Stimulated activated CD4-positive, alpha-beta T cell treated with anti-CD3 and anti-CD28 coated beads, Interleukin-15, amount 100 ng/mL, for 1 hour (primary cell): ENCODE data around the gene FGF21.
"Not testable (repeated sequence)": the region's sequence is repeated elsewhere in the genome, so short reads cannot be mapped to it uniquely, and the experiment has no call there.

Source experiments
- DNase-seq, 2 donors: peaks; one replicate each; pipeline ENCODE4 v3.0.0-alpha.2; 2020; ENCODE audit warnings: low read depth in 1 of 2, low spot score in 1 of 2

The FGF21 gene, protein sequence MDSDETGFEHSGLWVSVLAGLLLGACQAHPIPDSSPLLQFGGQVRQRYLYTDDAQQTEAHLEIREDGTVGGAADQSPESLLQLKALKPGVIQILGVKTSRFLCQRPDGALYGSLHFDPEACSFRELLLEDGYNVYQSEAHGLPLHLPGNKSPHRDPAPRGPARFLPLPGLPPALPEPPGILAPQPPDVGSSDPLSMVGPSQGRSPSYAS

DNA sequence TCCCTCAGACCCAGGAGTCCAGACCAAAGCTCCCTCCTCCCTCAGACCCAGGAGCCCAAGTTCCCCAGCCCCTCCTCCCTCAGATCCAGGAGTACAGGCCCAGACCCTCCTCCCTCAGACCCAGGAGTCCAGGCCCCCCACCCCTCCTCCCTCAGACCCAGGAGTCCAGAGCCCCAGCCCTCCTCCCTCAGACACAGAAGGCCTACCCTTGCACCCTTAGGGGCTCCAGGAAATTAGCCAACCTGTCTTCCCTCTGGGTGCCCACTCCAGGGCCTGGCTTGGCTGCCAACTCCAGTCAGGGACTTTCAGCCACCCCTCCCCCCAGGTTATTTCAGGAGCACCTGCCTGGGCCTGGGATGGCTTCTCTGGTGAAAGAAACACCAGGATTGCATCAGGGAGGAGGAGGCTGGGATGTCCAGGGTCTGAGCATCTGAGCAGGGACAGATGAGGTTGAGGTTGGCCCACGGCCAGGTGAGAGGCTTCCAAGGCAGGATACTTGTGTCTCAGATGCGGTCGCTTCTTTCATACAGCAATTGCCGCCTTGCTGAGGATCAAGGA lies at the start of gene FGF21:
FGF21 (plus strand) TSS at position 441 of the 558 bp plus-strand sequence. CDS start 713 bp downstream, outside the sequence.
- DNase-seq: no peak

DNA sequence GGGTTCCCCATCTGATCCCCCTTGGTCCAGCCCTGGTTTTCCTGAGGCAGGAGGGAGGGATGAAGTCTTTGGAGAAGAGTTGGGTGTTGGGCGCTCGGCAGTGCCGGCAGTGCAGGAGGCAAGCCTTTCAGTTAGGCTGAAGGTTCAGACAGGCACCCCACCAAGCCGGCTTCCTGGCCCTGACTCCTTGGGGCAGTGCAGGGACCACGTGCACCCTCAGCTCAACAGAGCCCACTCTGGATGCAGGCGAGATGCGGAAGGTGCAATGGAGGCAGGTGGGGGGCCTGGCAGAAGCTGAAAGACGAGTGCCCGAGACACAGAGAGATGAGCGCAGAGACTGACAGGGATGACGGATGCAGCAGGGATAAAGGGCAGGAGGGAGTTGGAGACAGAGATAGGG lies 46.9 kb upstream of the FGF21 start:
- DNase-seq: no peak

DNA sequence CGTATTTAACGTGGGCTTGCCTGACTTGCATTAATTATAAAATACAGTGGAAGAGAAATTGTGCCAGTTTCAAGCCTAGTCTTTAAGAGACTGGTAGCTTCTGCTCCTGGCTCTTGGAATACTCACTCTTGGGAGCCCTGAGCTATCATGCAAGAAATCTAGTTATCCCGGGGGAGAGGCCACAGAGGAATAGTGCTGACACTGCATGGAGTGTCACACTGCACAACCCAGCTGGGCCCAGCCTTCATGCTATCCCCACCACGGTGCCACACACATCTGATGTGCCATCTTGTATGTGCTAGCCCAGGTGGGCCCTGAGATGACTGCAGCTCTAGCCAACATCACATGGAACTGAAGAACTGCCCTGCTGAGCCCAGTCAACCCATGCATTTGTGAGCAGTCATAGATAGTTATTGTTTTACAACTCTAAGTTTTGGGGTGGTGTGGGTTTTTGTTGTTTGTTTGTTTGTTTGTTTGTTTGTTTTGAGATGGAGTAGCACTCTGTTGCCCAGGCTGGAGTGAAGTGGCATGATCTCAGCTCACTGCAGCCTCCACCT lies 44.1 kb upstream of the FGF21 start:
- no peak for DNase-seq

DNA sequence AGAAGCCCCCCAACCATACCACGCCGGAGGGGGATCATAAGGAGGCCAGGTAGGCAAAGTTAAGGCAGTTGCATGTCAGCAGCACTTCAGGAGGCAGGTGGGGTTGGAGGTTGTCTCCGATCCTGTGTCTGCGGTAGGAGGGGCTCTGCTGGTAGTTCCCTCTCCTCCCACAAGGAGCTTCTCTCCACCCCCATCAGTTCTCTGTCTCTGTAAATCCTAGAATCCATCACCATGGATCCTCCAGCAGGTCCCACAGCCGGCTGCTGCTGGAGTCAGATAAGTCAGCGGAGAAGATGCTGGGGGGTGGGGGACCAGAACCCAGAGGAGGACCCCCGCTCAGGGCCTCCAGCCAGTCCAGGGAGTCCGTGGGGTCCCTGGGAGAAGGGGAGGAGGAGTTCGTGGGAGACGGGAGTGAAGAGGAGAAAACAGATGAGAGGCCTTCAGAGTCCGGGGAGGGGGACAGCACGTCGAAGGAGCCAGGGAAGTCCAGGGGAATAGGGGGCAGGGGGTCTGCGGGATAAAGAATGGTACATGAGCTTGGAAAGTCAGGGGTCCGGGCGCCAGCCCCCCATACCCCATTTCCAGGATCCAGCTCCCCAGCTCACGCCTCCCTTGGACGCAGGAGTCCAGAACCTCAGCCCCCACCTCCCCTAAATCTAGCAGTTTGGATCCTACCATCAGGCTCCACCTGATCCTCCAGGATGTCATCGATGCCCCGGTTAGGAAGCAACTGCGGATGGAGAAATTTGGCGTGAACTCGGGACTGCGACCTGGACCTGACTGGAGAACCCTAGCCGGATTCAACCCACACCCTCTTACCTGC lies 42.1 kb upstream of the FGF21 start:
- DNase-seq: no peak

DNA sequence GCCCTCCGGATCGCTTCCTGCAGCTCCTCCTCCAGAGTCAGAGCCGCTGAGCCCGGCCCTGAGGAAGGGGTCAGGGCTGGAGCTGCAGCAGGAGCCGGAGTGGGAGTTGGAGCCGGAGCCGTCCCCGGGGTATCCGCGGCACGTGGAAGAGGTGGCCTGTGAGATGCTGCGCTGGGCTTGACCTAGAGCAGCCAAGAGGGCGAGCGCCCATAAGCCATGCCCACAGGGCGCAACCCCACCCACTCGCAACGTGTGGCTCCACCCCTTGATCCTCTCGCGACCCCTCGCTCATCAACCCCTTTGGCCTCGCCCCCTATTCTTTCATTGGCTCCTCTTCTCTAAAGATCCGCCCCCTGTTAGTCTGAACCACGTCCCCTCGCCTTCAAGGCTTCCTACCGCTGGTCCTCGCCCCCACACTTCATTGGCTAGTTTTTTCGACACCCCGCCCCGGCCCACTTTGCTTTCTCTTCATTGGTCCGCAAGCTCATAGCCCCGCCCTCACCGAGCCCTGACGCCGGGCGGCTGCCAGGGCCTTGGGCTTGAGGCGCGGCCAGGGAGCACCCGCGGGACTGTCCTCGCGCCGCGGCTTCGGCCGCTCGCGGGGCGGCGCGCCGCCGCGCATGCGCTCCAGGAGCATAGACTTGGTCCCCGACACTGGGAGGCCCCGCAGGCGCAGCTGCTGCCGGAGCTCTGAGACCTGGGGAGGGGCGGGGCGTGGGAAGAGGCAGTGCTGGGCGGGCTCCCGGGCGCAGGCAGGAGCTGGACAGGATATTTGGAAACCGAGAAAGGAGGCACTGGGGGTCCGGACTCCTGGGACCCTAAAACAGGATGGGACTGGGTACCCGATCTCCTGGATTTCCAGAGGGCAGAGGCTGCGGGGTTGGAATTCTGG lies 41.2 kb upstream of the FGF21 start:
- peak; percentile 92 to 95 for DNase-seq

DNA sequence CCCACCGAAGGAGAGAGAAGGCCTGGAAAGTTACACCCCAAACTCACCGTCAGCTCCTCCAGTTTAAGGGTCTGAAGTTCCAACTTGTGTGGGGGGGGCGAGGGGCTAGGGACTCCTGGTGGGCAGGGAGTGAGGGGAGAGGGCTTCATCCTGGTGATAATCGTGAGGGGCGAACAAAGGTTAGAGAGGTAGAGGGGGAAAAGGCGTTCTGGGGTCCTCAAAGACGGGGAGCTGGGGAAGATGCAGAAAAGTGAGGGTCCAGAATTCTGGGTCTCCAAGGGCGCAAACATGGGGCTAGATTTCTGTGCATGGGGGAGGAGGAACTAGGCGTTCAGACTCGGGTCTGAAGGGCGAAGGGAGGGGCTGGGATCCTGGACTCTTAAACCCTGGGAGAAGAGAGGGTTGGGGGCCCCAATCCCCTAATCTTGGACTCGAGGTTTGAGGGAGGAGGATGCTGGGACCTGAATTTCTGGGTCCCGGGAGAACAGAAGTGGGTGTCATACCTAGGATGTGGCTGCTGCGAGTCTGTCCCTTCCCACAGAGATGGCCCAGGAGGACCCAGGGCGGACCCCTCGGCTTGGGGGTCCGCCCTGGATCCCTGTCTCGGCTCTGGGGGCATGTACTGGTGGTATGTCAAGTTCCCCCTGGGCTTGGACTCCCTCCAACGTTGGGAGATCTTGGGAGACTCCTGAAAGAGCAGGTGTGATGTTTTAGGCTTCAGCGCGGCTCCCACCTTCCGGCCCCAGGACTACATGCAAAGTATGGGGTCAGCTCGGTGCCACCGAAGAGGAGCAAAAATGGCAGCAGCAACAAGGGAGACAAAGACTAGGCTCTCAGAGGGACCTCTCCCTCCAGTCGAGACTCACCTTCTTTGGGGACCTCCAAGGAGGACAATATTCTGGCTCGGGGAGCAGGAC lies 40.3 kb upstream of the FGF21 start:
- no peak for DNase-seq

DNA sequence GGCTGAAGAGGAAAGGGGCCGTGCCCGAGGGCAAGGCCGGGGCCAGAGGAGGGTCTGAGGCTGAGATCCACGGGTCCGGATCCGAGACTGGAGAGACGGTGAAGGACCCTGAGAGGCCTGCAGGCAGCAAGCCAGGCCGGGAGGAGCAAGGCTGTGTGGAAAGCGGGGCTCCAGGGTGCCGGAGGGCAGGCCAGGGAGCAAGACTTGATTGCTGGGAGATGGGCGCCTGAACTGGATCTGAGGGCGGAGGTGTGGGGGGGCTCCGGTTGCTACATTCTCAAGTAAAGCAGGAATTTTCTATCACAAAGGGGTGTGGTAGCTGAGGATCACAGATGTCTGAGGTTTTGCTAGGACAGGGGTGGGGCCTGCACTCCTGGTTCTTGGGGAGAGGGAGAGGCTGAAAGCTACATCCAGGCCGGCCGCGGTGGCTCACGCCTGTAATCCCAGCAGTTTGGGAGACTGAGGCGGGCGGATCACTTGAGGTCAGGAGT lies 39.6 kb upstream of the FGF21 start:
- DNase-seq: no peak

DNA sequence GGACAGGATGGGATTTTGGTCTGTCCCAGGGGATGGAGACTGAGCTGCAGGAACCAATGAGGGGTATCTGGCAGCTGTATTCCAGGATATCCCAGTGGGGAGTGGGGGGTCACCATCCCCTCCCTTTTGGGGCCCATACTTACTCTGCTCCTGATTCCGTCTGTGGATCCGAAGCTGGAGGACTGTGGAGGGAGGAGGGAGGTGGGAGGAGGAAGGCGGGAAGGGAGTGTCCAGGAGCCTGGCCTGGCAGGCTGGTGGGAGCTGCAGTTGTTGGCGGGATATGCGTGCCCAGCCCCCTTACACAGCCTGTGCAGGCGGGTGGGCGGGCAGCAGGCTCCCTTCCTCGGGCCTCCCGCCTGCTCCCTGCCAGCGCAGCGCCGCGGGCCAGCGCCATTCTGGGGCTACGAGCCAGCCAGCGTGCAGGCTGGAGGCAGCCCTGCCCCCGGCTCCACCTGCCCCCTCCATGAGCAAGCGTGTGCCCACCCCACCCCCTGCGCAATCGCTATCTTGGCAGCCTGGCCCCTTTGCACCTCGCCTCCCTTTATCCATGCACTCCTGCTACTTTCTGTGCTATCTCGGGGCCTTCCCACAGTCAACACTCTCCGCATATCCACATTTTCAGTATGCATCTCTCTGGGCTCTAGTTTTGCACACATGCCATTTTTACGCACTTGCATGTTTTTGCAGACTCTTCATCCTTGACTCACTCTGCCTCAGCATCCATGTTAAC lies 38.6 kb upstream of the FGF21 start:
- no peak for DNase-seq

DNA sequence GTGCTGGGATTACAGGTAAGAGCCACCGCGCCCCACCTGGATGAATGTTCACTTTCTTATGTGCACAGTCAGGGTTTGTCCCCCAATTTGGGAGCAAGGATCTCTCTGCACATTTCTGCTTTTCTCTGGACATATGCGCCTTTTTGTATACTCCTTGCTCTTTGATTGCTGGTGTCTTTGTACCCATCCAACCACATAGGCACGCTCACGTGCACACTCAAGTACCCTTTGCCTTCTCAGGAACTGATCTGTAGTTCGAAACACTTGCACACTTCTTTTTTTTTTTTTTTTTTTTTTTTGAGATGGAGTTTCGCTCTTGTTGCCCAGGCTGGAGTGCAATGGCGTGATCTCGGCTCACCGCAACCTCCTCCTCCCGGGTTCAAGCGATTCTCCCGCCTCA lies 37.2 kb upstream of the FGF21 start:
- not testable (repeated sequence) for DNase-seq

DNA sequence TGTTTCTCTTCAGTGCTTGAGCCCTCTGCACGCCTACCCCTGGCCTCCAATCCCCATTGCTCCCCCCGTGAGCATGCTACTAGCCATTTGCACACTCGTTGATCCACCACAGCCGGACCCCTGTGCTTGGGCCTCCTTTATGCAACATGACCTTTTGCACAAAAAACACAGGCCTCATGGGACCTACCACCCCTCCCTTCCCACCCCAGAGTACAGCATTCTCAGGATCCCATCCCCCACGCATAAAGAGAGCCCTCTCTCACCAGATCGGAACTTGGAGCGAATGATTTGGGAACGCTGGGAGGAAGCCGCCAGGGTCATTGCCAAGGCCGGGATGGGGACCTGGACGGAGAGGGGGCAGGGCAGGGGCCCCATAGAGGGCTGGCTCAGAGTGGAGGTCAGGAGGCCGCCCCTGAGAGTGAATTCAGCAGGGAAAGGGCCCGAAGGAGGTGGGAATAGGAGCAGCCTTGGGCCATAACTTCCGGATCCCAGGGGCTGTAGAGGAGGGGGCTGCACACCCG lies 36.6 kb upstream of the FGF21 start:
- DNase-seq: no peak

DNA sequence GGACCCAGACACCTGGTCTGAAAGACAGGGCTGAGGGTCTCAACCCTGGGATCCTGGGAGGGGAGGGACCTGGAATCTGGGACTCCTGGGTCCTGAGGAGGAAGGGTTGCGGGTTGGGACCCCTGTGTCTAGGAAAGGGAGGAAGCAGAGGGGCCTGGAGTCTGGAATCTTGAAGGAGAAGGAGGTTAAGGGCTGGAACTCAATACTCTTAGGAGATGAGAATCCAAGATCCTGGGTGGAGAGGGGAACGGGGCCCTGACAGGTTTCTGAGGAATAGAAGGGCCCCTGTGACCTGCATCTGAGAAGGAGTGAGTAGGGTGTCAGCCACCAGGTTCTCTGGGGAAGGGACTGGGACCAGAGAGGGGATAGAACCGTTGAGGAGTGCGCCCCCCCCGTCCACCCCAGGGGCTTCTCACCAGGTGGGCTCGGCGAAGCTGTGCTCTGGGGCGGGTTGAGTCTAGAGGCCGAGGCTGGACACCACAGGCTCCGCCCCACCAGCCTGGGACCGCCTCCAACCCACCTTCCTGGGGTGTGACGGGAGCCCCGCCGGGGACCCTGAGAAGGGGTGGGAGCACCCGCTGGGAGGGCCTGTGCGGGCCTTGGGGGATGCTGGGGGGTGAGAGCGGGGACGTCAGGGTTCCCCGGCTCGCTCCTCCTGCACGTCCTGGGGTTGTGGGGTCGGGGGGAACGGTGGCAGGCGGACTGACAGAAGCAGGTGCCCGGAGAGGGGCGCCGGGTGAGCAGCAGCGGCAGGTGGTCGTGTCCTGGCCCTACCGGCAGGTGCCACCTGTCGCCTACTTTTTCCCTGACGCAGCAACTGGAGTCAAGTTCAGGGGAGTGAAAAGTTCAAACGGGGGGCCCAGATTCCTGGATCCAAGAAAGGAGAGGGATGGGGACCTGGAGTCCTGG lies 35.8 kb upstream of the FGF21 start, which contains the start of gene MAMSTR:
MAMSTR (minus strand) TSS at position 463 of the 909 bp plus-strand sequence. CDS start 694 bp downstream, outside the sequence.
- DNase-seq: no peak

DNA sequence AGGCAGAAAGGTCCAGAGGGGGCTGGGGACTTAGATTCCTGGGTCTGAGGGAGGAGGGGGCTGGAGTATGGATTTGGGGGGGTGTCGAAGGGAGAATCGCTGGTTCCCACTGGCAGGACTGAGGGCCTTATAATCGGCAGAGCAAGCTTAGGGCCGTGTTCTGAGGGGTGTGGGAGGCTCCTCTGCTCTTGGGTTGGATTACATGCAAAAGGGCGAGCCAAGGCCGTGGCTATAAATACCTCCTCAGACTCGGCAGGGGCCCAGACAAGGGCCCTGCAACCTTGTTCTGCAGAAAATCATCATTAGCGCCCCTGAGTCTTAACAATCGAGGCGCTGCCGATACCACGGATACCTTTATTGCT lies 35.1 kb upstream of the FGF21 start:
- no peak for DNase-seq

DNA sequence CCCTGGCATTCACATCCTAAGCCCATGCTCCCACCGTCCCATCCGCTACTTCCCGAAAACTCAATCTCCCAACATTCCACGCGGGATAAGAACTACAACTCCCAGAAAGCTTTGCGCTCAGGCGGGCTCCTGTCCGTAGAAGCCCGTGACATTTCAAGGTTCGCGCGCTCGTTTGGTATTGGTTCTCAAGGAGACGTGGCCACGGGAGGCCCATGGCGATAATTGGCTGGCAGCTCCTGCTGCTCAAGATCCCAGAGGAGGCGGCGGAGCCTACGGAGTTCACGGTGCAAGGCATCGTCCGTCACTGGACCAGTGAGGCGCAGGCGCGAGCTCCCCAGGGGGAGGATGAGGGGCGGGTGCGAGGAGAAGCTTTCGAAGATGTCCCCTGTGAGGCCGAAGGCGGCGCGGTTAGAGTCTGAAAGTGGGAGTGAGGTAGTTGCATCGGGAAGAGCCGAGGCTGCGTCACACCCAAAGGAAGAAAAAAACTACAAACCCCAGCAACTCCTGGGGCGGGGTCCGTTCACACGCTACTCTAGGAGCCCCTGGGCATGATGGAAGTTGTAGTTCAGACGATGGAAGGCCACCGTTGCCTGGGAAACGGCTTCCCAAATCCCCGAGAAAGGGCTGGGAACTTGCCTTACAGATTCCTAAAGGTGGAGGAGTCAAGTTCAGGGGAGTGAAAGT lies 34.6 kb upstream of the FGF21 start:
- peak; percentile 71 to 74 for DNase-seq

DNA sequence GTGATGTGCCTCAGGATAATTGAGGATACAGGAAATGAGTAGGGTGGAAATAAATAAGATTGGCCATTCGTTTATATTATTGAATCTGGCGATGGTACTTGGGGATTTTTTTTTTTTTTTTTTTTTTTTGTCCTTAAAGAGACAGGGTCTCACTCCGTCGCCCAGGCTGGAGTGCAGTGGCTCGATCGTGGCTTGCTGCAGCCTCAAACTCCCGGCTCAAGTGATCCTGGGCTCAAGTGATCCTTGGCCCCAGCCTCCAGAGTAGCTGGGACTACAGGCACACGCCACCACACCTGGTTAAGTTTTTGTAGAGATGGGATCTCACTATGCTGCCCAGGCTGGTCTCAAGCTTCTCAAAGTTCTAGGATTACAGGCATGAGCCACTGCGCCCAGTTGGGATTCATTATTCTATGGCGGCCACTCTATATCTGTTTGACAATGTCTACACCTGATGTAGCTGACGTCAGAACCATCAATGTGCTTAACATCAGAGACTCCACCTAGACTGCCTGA lies 33.1 kb upstream of the FGF21 start:
- DNase-seq: no peak

DNA sequence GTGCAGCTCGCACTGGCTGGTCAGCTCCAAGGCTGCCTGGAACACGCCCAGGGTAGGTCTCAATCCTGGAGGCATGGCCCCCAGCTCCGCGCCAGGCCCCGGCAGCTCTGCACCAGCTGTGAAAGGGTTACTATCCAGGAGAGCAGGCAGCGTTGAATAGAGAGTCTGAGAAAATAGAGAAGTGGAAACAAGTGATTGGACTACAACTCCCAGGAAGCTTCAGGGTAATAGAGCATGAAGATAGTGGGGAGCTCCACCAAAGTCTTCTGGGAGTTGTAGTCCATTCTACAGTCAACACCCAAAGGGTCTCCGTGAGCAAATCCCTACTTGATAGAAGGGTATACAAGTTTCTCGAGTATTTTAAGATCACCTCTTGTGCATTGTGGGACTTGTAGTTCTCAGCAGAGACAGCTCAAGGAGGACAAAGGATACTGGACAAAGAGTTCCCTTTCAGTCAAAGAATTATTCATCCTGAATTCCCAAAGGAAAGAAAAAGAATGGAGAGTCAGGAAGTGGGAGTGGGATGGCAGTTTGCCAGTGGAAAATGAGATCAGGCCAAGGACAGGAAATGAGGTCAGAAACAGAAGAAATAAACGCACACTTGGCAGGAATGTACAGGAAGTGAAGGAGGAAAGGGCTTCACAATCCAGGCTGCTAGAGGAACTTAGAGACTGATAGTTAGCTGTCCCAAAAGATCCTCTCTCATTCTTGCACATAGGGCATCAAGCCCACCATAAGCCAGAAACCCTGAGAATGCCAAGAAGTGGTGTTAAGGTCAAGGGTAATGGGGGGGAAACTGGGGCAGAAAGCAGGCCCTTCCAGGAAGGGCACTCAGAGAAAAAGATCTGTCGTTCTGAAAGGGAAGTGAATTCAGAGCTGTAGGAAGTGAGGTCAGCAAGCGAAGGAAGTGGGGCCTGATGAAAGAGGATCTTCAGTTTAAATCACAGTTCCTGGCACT lies 30.2 kb upstream of the FGF21 start:
- no peak for DNase-seq

DNA sequence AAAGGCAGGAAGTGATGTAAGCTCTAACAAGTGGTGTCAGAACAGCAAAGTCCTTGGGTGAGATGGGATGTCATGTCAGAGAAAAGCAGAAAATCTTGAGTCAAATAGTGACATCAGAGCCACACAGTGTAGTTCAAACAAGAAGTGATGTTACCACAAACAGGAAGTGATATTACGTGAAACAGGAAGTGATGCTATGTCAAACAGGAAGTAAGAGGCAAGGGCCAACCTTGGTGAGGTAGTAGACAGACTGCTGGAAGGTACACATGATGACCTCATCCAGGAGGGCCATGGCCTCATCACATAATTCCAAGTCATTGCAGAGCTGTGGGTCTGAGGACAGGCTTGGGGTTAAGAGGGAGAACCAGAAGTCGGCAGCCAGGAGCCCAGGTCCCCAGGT lies 28.8 kb upstream of the FGF21 start:
- DNase-seq: no peak
